Mucosa of descending colon (tissue), 3 donors: ENCODE data around the gene LLGL1. TPM values are rescaled to one million over a fixed set of nuclear protein-coding genes. Genes with fewer than 3 reads are reported as not detected.

Experiments
- ATAC-seq: fragments of 200-7000 bp; cut with Tn5 transposase; one replicate; pipeline ENCODE4 v1.9.1; 2020; ENCODE audit warnings: mild to moderate bottlenecking, moderate library complexity
- DNase-seq, 3 donors: peaks; one replicate each; pipeline ENCODE4 v3.0.0-alpha.2; 2020
- H3K36me3 ChIP-seq: fragments of 200-600 bp; one replicate; pipeline ENCODE4 v1.8.0; 2021; ENCODE audit warnings: low read depth, mild to moderate bottlenecking
- H3K4me1 ChIP-seq: fragments of 200-600 bp; one replicate; pipeline ENCODE4 v1.8.0; 2021; ENCODE audit warnings: low read depth, mild to moderate bottlenecking
- H3K4me3 ChIP-seq: fragments of 200-600 bp; one replicate; pipeline ENCODE4 v1.8.0; 2021; ENCODE audit warnings: mild to moderate bottlenecking
- H3K9me3 ChIP-seq: fragments of 200-600 bp; one replicate; pipeline ENCODE4 v1.8.0; 2021; ENCODE audit warnings: mild to moderate bottlenecking
- intact Hi-C, 2 donors: fragments of 100-400 bp; cut with DNase I in 1 of 2; cut with micrococcal nuclease in 1 of 2; formaldehyde crosslinking; loops; one replicate each; pipeline versions ENCODE4 v1.11.0 to v1.11.1; 2022; cut with DNase I, micrococcal nuclease
- total RNA-seq, 3 donors: library from RNA; stranded (reverse); fragmentation: NEBNext Ultra II Directional in 2 of 3; extraction: Animal tissue kit (Norgen Biotek cat#: 25700) in 2 of 3; gene quantifications; one replicate each; pipeline versions ENCODE4 v1.2.1 to v1.2.4, GENCODE V29; 2021 to 2023
- TF ChIP-seq, protein P1 (sequence below): fragments of 200-600 bp; IDR thresholded peaks from one replicate; pipeline ENCODE4 v1.8.0; 2022; ENCODE audit warnings: antibody characterized with exemption, mild to moderate bottlenecking
- donor health status: DM: no; HTN: no; CAD: no; lungs with moderate emphysema.
- donor health status: DM: no; HTN: no; CAD: no.
- donor health status: DM: no; HTN: yes; CAD: no.

Gene LLGL1
- total RNA-seq, 3 donors from 2014 or later, result 6.7 to 15.1 (median 10.3) TPM

DNA sequence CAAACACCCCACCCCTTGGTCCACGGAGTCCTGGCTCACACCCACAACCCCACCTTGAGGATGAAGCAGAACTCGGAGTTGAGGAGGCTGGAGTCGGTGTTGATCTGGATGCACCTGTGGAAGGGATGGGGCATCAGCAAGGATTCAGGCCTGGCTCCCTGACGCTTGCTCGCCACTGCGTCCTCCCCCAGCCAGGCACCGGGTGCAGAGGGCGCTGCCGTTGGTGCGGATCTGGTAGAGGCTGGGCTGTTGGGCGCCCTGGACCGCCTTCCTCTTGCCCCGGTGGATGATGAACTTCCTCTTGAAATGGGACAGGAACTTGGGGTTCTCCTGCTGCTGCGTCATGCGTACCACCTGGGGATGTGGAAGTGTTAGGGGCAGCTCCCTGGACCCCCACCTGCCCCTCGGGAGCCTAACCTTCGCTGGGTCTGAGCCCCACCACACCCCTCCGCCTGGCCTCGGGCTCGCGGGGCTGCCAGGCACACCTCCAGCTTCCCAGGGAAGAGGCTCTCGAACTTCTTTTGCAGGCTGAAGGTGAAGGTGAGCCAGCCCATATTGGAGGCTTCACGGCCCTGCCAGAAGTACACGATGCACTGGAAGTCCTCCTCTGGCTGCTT, 20.8 kb downstream of the LLGL1 start:
- intact Hi-C loops, result no loop called here
- DNase-seq (no peak), ATAC-seq (no peak)
- no peaks in the 10 kb centered on the region for H3K36me3 ChIP-seq
- TF ChIP-seq, protein P1, sequence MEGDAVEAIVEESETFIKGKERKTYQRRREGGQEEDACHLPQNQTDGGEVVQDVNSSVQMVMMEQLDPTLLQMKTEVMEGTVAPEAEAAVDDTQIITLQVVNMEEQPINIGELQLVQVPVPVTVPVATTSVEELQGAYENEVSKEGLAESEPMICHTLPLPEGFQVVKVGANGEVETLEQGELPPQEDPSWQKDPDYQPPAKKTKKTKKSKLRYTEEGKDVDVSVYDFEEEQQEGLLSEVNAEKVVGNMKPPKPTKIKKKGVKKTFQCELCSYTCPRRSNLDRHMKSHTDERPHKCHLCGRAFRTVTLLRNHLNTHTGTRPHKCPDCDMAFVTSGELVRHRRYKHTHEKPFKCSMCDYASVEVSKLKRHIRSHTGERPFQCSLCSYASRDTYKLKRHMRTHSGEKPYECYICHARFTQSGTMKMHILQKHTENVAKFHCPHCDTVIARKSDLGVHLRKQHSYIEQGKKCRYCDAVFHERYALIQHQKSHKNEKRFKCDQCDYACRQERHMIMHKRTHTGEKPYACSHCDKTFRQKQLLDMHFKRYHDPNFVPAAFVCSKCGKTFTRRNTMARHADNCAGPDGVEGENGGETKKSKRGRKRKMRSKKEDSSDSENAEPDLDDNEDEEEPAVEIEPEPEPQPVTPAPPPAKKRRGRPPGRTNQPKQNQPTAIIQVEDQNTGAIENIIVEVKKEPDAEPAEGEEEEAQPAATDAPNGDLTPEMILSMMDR, result no peak
- H3K4me3 ChIP-seq, result no peak overlapping the region
- no peaks in the 10 kb centered on the region for H3K9me3 ChIP-seq
- H3K4me1 ChIP-seq, result peaks cover 3% of the 10 kb centered on the region

GRCh38 chr17:18246880-18247612, 21.6 kb downstream of the LLGL1 start:
- H3K36me3 ChIP-seq, result no peaks in the 10 kb centered on the region
- TF ChIP-seq, protein P1, result no peak
- peaks cover 3% of the 10 kb centered on the region for H3K4me1 ChIP-seq
- peak; percentile 92 for ATAC-seq
- no peak overlapping the region for H3K4me3 ChIP-seq
- DNase-seq, result peak; percentile 93 to 97 (median 94)
- intact Hi-C loops, result no loop called here
- no peaks in the 10 kb centered on the region for H3K9me3 ChIP-seq

DNA sequence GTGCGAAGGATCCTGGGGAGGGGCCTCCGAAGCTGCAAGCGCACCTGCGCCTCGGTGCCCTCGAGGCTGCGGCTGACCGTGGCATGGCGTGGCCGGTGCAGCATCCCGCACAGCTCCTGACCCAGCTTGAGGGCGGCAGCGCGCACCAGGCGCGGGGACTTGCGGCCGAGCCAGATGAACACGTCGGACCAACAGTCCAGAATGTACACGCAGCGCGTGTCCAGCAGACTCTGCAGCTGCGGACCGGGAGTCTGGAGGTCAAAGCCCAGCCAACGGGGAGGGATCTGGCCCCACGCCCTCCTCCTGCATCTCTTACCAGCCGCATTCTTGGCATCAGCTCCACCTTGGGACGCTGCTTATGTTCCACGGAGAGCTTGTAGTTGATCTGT, 22.2 kb downstream of the LLGL1 start:
- peaks cover 3% of the 10 kb centered on the region for H3K4me1 ChIP-seq
- no peaks in the 10 kb centered on the region for H3K36me3 ChIP-seq
- ATAC-seq, result no peak
- no peaks in the 10 kb centered on the region for H3K9me3 ChIP-seq
- peak in 1 of 3 donors; percentile 37 for DNase-seq
- no peak overlapping the region for H3K4me3 ChIP-seq
- intact Hi-C loops, result no loop called here
- TF ChIP-seq, protein P1, result no peak

DNA sequence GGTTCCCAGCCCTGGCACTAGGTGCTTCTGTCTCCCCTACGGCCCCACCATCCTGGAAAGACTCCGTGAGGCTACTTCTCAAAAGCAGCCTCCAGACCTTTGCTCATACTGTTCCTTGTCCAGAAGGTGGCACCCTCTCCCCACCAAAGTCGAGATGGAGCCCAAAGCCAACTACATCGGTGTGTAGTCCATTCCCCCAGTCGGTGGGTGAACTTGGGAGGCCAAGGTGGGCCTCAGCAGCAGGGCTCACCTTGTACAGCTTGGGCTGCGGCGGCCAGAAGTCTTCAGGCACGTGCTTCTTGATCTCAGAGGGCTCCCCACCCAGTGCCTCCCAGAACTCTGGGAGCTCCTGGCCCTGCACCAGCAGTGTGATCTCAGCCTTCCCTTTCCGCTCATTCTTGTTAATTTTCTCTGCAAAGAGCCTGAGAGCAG, 22.9 kb downstream of the LLGL1 start:
- no peaks in the 10 kb centered on the region for H3K36me3 ChIP-seq
- no peak overlapping the region for H3K4me3 ChIP-seq
- intact Hi-C loops, result no loop called here
- H3K9me3 ChIP-seq, result no peaks in the 10 kb centered on the region
- peaks cover 3% of the 10 kb centered on the region for H3K4me1 ChIP-seq
- DNase-seq (peak in 2 of 3 donors; percentile 65 to 72), ATAC-seq (peak; percentile 65)
- TF ChIP-seq, protein P1, result peak; percentile 43

DNA sequence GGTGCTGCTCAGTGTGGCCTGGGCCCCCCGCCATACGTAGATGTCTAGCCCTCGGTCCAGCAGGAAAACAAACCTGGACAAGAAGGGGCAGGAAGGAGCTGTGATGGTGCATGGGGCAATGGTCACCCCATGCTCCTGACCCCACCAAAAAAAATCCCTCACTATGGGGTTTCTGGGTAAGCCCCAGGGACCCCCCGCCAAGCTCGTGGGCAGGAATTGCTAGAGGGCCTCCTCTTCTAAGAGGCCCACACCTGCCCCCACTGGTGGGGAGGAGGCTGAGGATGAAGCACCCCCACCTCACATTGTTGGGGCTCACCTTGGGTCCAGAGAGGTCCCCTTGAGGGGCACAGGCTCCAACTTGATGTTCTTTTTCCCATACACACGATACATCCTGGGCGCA, 23.4 kb downstream of the LLGL1 start:
- no peak for ATAC-seq
- DNase-seq, result no peak
- H3K4me1 ChIP-seq, result peaks cover 3% of the 10 kb centered on the region
- TF ChIP-seq, protein P1, result no peak
- no peak overlapping the region for H3K4me3 ChIP-seq
- no peaks in the 10 kb centered on the region for H3K36me3 ChIP-seq
- H3K9me3 ChIP-seq, result no peaks in the 10 kb centered on the region
- intact Hi-C loops, result no loop called here
